GM21528 (cell line): ENCODE data around the gene LRRC10.
A peak's percentile ranks its signal among the peaks of the same experiment; 100 is the strongest.
"Not testable (repeated sequence)": the region's sequence is repeated elsewhere in the genome, so short reads cannot be mapped to it uniquely, and the experiment has no call there.

ENCODE experiments used
- ATAC-seq: cut with Tn5 transposase; IDR thresholded peaks from one replicate; pipeline ENCODE4 v1.9.1; 2021; ENCODE audit warnings: mild to moderate bottlenecking, moderate library complexity; ENCODE audit not compliant: unreplicated experiment, low FRiP score

LRRC10 gene

DNA sequence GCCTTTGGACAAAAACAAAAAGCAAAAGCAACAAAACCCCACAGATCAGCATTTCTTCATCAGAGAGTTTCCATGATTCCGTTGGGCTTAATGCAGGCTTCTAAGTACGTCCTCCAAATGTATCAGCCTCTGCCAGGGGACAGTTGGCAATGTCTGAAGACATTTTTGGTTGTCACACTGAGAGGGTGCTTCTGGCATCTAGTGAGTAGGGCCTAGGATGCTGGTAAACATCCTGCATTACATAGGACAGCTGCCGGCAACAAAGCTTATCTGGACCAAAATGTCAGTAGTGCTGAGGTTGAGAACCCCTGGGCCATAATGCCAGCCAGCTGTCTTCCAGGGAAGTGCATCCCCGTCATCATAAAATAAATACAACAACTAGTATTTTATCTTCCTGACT, 9.4 kb upstream of the LRRC10 start:
- ATAC-seq, result no peak

DNA sequence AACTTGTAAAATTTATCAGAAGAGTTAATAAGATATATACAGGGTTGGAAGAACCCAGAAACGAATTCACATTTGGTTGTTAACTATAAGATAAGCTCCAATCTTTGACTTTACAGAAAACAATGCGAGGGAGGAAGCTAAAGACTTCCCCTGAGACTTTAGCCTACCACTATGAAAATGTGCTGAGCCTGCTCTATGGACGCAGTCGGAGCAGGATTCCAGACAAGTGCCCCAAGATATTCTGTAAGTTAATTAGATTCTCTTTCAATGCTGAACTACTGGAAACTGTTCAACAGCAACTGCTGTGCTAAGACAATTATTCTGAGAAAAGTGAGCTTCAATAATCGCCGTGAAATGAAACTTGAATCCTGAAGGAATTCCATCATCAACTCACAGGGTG, 8.3 kb upstream of the LRRC10 start:
- ATAC-seq, result no peak

DNA sequence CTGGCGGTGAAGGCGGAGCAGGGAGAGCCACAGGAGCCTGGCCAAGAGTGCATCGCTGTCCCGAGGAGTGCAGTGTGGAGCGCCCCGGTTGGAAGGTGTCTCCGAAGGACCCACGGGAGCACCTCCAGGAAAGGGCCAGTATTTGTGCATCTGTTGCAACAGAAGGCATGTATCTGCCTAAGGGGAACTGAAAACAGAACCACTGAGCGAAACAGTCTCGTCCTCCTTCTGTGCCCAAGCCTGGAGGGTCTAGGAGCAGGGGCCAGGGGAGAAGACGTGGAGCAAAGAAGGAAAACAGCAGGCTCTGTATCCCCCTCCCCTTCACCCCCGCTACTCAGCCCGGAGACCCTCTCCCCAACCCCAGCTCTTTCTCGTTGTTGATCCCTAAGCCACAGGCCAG, 5.3 kb upstream of the LRRC10 start:
- ATAC-seq, result no peak

DNA sequence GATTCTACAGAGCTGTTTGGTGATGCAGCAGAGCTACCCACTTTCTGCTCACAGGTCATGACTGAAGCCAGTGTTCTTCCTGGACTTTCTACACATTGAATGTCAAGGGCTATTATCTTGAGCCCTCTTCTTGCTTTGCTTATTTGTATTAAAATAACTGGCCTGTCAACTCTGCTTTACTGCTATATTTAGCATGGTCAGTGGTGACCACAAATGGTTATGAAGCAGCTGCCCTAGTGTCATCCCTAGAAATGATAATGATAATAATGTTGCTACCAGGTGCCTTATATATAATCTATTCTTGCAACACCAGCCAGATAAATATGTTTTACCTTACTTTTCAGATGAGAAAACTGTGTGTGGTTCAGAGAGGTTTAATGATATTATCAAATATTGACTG, 2.6 kb upstream of the LRRC10 start:
- no peak for ATAC-seq

DNA sequence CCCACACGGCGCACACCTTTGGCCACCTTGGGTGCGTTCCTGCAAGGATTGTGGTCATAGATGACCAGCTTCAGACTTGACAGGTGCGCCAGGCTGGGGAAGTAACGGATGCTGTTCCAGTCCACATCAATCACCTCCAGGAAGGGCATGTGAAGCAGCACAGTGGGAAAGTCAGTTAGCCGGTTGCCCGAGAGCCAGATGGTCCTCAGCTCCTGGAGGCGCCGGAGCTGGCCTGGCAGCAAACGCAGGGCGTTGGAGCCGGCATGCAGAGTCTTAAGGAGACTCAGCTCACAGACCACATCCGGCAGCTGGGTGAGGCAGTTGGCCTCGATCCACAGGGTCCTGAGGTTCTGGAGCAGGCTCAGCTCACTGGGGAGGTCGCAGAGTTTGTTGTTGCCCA, 581 bp downstream of the LRRC10 start:
- ATAC-seq, result no peak

DNA sequence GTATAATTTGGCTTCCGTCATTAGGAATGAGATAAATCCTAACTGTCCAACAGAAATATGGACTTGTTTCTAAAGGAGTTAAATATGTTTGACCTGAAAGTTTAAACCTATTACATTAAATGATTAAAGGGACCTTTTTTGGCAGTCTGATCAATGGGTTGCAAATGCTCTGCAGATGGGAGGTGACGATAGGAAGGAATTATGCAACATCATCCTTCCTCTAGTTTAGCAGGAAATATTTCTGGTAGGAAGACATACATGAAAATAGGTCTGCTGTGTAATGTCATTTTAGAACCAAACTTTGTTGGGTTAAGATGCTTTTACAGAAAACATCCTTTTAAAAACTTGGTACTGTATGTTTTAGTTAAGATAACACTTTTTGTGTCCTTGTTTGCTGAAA, 2.6 kb downstream of the LRRC10 start:
- no peak for ATAC-seq

DNA sequence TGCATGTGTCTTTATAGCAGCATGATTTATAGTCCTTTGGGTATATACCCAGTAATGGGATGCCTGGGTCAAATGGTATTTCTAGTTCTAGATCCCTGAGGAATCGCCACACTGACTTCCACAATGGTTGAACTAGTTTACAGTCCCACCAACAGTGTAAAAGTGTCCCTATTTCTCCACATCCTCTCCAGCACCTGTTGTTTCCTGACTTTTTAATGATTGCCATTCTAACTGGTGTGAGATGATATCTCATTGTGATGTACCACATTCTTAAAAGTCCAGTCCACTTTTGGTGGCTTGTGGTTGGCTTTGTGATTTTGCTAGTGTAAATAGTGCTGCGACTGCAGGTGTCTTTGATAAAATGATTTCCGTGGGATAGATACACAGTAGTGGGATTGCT, 6.4 kb downstream of the LRRC10 start:
- ATAC-seq, result not testable (repeated sequence)

DNA sequence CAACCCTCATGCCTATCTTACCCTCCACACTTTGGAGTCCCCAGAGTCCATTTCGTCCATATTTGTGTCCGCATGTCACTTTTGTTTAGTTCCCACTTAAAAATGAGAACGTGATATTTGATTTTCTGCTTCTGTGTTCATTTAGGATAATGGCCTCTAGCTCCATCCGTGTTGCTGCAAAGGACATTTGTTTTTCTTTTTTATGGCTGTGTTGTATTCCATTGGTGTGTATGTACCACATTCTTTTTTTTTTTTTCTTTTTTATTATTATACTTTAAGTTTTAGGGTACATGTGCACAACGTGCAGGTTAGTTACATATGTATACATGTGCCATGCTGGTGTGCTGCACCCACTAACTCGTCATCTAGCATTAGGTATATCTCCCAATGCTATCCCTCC, 7.2 kb downstream of the LRRC10 start:
- not testable (repeated sequence) for ATAC-seq

DNA sequence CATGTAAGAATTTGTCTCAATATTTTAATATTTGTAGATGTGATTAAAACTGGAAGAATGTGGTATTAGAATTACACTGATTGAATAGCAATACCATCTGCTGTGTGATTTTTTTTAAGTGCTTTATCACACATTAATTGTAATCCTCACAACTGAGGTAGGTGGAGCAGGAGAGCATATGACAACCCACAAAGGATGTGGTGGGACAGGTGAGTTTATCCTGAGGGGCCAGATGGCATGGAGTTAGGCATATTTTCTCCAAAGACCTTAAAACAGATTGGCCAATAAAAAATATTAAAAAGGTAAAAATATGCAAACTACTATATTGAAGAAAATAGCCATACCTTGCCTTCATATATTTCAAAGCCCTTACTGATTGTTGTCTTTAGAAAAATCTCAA, 7.8 kb downstream of the LRRC10 start:
- ATAC-seq, result no peak

DNA sequence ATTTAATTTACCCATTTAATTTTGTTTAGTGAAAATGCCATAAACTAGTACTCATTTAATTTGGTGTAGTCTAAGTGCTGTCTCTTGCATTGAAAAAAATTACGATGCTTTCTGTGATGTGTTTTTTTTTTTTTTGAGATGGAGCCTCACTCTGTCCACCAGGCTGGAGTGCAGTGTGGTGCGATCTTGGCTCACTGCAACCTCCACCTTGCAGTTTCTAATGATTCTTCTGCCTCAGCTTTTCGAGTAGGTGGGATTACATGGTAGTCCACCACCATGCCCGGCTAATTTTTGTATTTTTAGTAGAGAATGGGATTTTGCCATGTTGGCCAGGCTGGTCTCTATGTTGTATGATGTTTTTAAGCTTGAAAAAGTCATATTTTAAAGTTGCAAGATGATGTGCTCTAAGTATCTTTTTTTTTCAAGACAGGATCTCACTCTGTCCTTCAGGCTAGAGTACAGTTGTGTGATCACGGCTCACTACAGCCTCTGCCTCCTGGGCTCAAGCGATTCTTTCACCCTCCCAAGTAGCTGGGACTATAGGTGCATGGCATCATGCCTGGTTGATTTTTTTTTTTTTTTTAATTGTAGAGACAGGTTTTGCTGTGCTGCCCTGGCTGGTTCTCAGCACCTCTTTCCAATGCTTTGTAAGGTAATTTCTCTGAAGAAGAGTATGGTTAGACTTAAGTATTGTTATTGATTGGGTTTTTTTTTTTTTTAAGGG, 8.6 kb downstream of the LRRC10 start:
- no peak for ATAC-seq

DNA sequence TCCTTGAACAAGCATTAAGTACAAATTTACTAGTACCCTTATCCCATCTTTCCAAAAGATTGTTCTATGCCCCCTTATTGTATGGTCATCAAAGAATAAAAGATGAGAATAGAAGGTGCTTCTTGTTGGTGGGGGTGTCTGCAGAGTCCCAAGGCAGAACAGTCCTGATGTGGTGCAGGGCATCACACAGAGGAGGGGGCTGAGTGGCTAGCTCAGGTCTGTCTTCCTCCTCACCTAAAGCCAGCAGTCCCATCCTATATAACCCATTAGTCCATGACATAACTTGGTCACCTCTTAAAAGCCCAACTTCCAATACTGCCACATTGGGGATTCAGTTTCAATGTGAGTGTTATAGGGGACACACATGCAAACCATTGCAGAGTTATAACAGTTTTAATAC, 9.9 kb downstream of the LRRC10 start:
- no peak for ATAC-seq

DNA sequence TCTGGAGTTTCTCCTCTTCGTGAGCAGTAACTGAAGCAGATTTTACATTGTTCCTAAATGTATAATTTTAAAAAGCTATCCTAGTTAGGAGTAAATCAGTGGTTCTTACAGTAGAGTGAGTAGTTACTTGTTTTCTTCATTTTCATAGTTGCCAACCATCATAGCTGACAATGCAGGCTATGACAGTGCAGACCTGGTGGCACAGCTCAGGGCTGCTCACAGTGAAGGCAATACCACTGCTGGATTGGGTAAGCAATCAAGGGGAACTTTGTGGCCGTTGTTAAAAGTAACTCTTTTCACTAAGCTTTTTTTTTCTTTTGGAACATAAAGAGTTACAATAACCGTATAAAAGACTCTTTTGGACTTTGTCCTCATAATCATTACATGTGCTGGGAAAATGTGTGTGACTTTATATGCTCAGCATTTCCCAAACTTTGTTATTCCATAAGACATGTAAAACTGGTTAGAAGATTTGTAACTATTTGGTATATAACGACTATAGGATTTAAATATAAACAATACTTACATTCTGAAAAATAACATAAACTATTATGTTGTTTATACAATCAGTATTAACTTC, 12.4 kb downstream of the LRRC10 start:
- no peak for ATAC-seq

DNA sequence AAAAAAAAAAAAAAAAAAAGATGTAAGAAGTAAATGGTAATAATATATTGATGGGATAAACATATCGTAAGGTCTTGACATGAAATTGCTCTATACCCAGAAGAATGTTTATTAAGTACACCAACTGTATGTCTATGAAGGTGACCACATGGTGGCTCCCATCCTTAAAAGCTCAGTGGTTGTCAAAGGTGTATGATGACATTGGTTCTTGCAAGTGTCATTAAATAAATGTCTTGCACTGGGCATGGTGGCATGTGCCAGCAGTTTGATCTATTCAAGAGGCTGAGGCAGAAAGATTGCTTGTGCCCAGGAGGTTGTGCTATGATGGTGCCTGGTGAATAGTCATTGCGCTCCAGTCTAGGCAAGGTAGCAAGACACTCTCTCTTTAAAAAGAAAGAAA, 15.0 kb downstream of the LRRC10 start:
- ATAC-seq, result no peak

DNA sequence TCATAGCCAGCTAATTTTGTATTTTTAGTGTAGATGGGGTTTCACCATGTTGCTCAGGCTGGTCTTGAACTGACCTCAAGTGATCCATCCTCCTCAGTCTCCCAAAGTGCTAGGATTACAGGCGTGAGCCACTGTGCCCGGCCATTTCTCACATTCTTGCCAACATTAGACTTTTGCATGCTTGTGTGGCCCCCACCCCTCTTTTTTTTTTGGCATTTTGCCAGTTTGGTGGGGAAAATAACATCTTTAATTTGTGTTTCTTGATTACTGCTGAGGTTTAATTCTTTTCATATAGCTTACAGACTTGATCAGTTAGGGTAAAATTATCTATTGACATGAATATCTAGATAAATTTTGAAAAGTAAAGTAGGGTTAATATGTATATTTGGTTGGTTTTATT, 21.6 kb downstream of the LRRC10 start:
- no peak for ATAC-seq

DNA sequence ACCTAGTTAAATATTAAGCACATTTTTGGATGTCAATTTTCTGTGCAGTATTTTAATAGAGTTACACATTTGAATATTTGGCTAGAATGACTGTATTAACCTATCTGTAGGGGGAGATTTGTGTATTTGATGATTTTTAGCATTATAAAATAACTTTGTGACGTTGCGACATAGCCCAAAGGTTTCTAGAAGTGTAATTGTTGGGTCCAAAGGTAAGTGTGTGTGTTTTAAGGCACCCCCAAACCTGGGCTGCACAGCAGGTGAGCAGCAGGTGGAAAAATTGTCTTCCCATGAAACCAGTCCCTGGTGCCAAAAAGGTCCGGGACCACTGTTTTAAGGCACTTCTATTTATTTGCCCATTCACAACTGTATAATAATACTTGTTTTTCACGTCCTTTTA, 22.2 kb downstream of the LRRC10 start:
- ATAC-seq, result no peak

DNA sequence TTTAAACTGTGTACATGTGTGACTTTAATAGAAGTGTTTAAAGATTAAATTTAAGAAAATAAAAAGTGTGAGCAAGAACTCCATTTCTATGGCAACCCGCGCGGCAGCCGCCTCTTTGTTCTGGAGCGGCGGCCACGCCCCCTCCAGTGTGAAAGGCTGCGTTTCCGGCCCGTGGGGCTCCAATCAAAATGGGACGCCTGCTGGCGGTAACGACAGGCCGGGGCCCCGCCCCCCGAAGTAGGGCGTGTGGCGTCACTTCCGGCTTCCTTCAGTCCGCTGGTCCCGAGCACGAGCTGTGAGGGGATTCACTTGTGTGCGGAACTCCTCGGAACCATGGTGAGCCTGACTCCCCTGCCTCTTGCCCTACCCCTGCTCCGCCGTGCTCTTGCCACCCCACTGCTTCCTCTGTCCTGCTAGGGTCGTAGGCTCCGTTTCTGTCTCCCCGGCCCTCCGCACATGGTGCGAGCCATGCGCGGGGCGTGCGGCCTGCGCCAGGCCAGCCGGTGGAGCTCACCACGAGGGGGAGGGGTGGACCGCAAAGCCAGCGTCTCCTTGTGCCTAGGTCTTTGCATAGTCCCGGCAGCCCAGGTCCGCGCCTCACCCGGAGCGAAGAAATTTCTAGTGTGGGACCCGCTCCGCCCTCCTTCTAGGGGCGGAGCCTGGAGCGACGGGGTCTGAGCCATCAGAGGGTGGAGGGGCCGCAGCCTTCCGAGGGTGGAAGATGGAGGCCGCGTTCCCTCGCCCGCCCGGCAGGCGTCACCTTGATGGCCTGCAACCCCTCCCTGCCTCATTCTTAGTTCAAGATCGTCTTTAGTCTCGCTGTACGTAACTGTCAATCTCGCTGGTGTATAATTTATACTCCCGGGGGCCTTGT, 25.3 kb downstream of the LRRC10 start, which contains the start of gene CCT2:
CCT2 (plus strand) TSS at position 271 of the 874 bp plus-strand sequence; CDS start at position 334, 63 bp downstream.
- peak; percentile 97 for ATAC-seq

DNA sequence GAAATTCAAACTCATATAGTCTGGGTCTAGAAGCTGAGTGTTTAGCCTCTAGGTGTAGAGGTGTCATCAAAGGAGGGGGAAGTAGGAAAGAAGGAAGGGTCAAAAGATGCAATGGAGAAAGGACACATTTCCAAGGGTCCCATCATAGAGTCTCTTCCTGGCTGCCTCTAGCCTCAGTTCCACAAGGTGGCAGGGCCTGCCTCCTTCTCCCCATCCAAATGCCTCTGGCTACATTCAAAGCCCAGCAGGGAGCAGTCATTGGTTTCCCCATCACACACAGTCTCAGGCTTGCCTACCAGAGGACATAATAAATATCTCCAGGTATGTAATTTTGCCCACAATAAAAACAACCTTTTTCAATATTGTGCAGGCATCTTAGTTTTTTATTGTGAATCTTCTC, 27.5 kb downstream of the LRRC10 start:
- no peak for ATAC-seq

DNA sequence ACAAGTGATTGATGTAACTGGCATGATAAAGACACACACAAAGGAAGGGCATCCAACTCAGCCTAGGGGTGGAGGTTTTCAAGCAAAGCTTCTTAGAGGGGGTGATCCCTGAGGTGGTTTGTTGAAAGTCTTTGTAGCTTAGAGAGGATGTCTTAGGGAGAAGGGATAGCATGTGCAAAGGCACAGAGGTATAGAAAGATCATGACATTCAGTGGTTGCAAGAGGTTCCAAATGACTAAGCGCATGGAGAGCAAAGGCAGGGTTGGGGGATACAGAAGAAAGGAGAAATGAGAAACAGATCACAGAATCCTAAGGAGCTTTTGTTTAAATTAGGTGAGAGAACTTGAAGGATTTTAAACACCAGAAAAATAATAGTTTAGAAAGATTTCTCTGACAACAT, 30.6 kb downstream of the LRRC10 start:
- ATAC-seq, result no peak

DNA sequence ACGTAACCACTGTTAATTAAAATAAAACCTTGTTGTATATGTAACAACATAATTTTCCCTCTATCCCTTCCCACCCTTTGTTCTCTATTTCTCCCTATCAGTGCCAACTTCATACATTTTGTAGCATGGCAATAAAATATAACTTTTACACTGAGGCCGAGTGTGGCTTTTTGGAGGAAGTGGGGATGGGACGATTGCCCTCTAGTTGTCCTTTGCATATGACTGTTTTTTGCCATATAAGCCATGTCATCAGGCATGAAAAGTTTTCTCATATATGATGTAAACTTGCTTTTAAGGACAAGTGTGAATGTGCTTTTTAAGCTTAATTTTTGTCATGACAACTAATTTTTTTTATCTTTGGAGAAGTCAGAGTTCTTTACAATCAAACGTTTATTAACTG, 31.7 kb downstream of the LRRC10 start:
- no peak for ATAC-seq

DNA sequence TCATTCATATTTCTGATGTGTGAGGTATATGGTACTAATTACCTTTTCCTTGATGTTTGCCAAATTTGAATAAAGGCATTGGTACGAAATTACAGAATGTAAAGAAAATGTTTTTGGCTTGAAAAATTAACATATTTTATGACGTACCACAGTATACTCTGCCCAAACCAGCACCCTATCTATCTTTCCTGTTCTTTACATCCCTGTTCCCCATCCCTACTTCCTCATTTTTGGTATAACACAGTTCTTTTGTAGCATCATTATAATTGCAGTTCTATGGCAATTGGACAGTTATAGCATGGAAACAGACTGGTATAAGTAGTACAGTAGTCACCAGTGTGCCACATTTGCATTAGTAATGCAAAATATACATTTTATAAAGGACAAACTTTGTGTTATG, 32.4 kb downstream of the LRRC10 start:
- ATAC-seq, result no peak

DNA sequence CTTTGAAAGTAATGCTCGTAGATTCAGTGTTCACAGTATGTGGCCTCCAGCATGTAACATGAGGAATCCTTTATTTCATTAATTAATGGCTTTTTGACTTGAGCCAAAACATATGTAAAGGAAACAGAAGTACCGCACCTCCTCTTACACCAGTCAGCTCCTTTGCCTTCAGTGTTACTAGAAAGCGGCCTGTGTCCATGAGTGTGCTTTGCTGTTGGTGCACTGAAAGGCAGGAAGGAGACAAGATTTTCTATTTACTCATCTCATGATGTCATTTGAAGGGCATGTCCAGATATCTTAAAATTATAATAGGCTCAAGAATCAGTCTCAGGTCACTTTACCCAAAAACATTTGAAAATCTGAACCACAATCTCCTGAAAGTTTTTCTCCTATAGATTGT, 35.4 kb downstream of the LRRC10 start:
- no peak for ATAC-seq
